MCF 10A (cell line): ENCODE results near the gene GADD45B. TPM values are rescaled to one million over a fixed set of nuclear protein-coding genes. Genes with fewer than 3 reads are reported as not detected.

ENCODE experiments used
- BruUV-seq: library from RNA; stranded (reverse); fragments of 400-500 nt; replicated peaks from 2 replicates; lab custom pipeline; 2021; lab: Mats Ljungman, UMichigan
- CTCF ChIA-PET: fragments of 300-600 bp; sonication (Branson Sonifier 250); formaldehyde crosslinking; extraction: SDS; loops from one replicate; lab custom pipeline; 2021; ENCODE audit warnings: antibody characterized with exemption, inconsistent platforms; lab: Yijun Ruan, JAX
- POLR2A ChIA-PET: fragments of 300-600, 350-650 bp; sonication (Branson Sonifier 250); formaldehyde crosslinking; extraction: SDS; loops from one replicate; lab custom pipeline; 2020; ENCODE audit warnings: antibody characterized with exemption, inconsistent platforms; lab: Yijun Ruan, JAX
- DNase-seq: peaks from one replicate; pipeline ENCODE4 v3.0.0-alpha.2; 2018; ENCODE audit not compliant: unreplicated experiment
- H3K27ac Mint-ChIP-seq: one replicate; pipeline ENCODE4 v1.8.0; 2022; ENCODE audit warnings: mild to moderate bottlenecking, low read depth, mixed read lengths; ENCODE audit not compliant: unreplicated experiment
- H3K27me3 Mint-ChIP-seq: one replicate; pipeline ENCODE4 v1.8.0; 2022; ENCODE audit warnings: mixed read lengths; ENCODE audit not compliant: insufficient read depth, unreplicated experiment
- H3K36me3 Mint-ChIP-seq: one replicate; pipeline ENCODE4 v1.8.0; 2022; ENCODE audit warnings: mild to moderate bottlenecking, moderate library complexity, mixed read lengths; ENCODE audit not compliant: insufficient read depth, unreplicated experiment
- H3K4me1 Mint-ChIP-seq: one replicate; pipeline ENCODE4 v1.8.0; 2022; ENCODE audit warnings: mixed read lengths; ENCODE audit not compliant: insufficient read depth, unreplicated experiment
- H3K4me3 Mint-ChIP-seq: one replicate; pipeline ENCODE4 v1.8.0; 2022; ENCODE audit warnings: mild to moderate bottlenecking, moderate library complexity, mixed read lengths; ENCODE audit not compliant: unreplicated experiment
- H3K9me3 Mint-ChIP-seq: one replicate; pipeline ENCODE4 v1.8.0; 2022; ENCODE audit warnings: mixed read lengths; ENCODE audit not compliant: unreplicated experiment
- CTCF ChIP-seq: fragments of 200-600 bp; IDR thresholded peaks from one replicate; pipeline ENCODE4 v1.8.0; 2022; ENCODE audit warnings: antibody characterized with exemption, mild to moderate bottlenecking; ENCODE audit not compliant: unreplicated experiment
- intact Hi-C: fragments of 100-400 bp; cut with micrococcal nuclease; formaldehyde crosslinking; loops from 2 replicates; pipeline ENCODE4 v1.14.1; 2022
- total RNA-seq: library from RNA; stranded (reverse); gene quantifications from 2 replicates; pipeline ENCODE4 v1.2.3, GENCODE V29; 2022

The GADD45B gene
- total RNA-seq, 1 experiment from 2014 or later, result 53.8 TPM

- POLR2A ChIA-PET, result interaction anchor here (1.0 kb wide), 1 partner anchor 39 kb away, joined by 3 read pairs; no protein-coding TSS in a partner anchor
- no peak for TF ChIP-seq CTCF
- no peak for DNase-seq
- CTCF ChIA-PET, result interaction anchor here (0.5 kb wide), 1 partner anchor 28 kb away, joined by 3 read pairs; no protein-coding TSS in a partner anchor
- Mint-ChIP-seq H3K9me3 (no peaks in the 10 kb centered on the region), H3K27ac (no peak overlapping the region), H3K27me3 (no peaks in the 10 kb centered on the region), H3K4me3 (no peak overlapping the region), H3K36me3 (peaks cover 5% of the 10 kb centered on the region), H3K4me1 (no peaks in the 10 kb centered on the region)
- BruUV-seq, result no TSS peak
- intact Hi-C loops, result no loop called here
Measured at GRCh38 chr19:2512523-2513431, 36.9 kb downstream of the GADD45B start.

- ChIA-PET CTCF (no interaction called here), POLR2A (interaction anchor here (0.6 to 1.1 kb wide), 3 partner anchors 8 to 39 kb away, joined by 3 read pairs; partner anchors contain the start of gene GADD45B)
- no peak for DNase-seq
- Mint-ChIP-seq H3K4me3 (no peak overlapping the region), H3K36me3 (no peaks in the 10 kb centered on the region), H3K9me3 (no peaks in the 10 kb centered on the region), H3K4me1 (no peaks in the 10 kb centered on the region), H3K27me3 (no peaks in the 10 kb centered on the region), H3K27ac (no peak overlapping the region)
- no peak for TF ChIP-seq CTCF
- no TSS peak for BruUV-seq
- intact Hi-C loops, result no loop called here
Measured at GRCh38 chr19:2514981-2515518, 39.1 kb downstream of the GADD45B start.

- TF ChIP-seq CTCF, result no peak
- POLR2A ChIA-PET, result interaction anchor here (1.3 kb wide), 1 partner anchor 13 kb away, joined by 4 read pairs; no protein-coding TSS in a partner anchor
- DNase-seq, result no peak
- CTCF ChIA-PET, result interaction anchor here (1.3 kb wide), 1 partner anchor 78 kb away, joined by 3 read pairs; no protein-coding TSS in a partner anchor
- Mint-ChIP-seq H3K36me3 (peaks cover 6% of the 10 kb centered on the region), H3K4me1 (no peaks in the 10 kb centered on the region), H3K4me3 (no peak overlapping the region), H3K27me3 (no peaks in the 10 kb centered on the region), H3K27ac (no peak overlapping the region), H3K9me3 (no peaks in the 10 kb centered on the region)
- BruUV-seq, result no TSS peak
- intact Hi-C loops, result no loop called here
Measured at GRCh38 chr19:2516727-2517126, 40.8 kb downstream of the GADD45B start.
